Measurements from ENCODE around the gene LRBA. TPM values are rescaled to one million over a fixed set of nuclear protein-coding genes. Genes with fewer than 3 reads are reported as not detected.

The LRBA gene
- total and polyA plus RNA-seq, 2 of the 4 experiments (the other 2 are of a cell fraction), result 10.2 to 51.6 TPM

GRCh38 chr4:150251752-150252190 is 763.3 kb downstream of the LRBA start:
- Histone ChIP-seq H3K9me3 (ENCODE audit: control insufficient read depth, insufficient read depth, low read length) (no peaks in the 10 kb centered on the region), H4K20me1 (ENCODE audit: insufficient read depth, low read length) (no peaks in the 10 kb centered on the region), H3K4me2 (ENCODE audit: low read depth, low read length) (no peak overlapping the region), H4K91ac (ENCODE audit: insufficient read depth, low read depth, low read length) (peak overlapping the region; percentile 27), H3K27ac (ENCODE audit: insufficient read depth, low read length) (no peak overlapping the region), H2AK5ac (ENCODE audit: low read depth, low read length) (peak overlapping the region; percentile 53; the same call in 1 of the 2 replicates), H2BK15ac (ENCODE audit: low read depth, low read length) (no peak overlapping the region), H3K9ac (ENCODE audit: low read depth, low read length) (no peak overlapping the region), H2BK5ac (ENCODE audit: low read depth, low read length, poor library complexity, severe bottlenecking) (no peak overlapping the region), H3K14ac (replicated peaks; ENCODE audit: low read depth, low read length) (no peak overlapping the region), H4K5ac (ENCODE audit: low read depth, low read length) (no peak overlapping the region), H3K56ac (ENCODE audit: extremely low read depth, insufficient read depth, low read length) (no peak overlapping the region), H3K9me1 (ENCODE audit: insufficient read depth, low read length) (peaks cover 3% of the 10 kb centered on the region; the same call in 1 of the 2 replicates), H3K4me3 (ENCODE audit: insufficient read depth, low read depth, low read length) (no peak overlapping the region), H3K23ac (ENCODE audit: low read depth, low read length) (no peak overlapping the region), H3K79me1 (ENCODE audit: low read depth in 1 of 2, low read length in 2 of 2) (no peaks in the 10 kb centered on the region), H4K8ac (ENCODE audit: low read depth in 2 of 2, low read length in 2 of 2) (no peak overlapping the region), H3K18ac (ENCODE audit: low read depth, low read length) (no peak overlapping the region; the same call in 1 of the 2 replicates), H2BK20ac (ENCODE audit: low read depth, low read length) (no peak overlapping the region), H2AFZ (replicated peaks; ENCODE audit: low read length, poor library complexity) (no peak overlapping the region), H3K27me3 (ENCODE audit: control insufficient read depth, insufficient read depth, low read length) (no peaks in the 10 kb centered on the region), H3K36me3 (ENCODE audit: control insufficient read depth, insufficient read depth, low read length) (peaks cover 29% of the 10 kb centered on the region; the same call in 1 of the 2 replicates), H3K4me1 (ENCODE audit: control insufficient read depth, insufficient read depth, low read length) (peaks cover 3% of the 10 kb centered on the region; the same call in 1 of the 2 replicates), H2AK9ac (replicated peaks; ENCODE audit: low read depth, low read length, poor library complexity) (no peak overlapping the region), H3K4ac (ENCODE audit: low read depth, low read length) (no peak overlapping the region; the same call in 1 of the 2 replicates), H2BK120ac (ENCODE audit: low read depth, low read length) (no peak overlapping the region)
- ATAC-seq (ENCODE audit: low read depth) (no peak), DNase-seq (no peak)
- TF ChIP-seq POLR2A (IDR thresholded peaks at IDR 0.05; ENCODE audit: low read depth, low read length), result no peak
- no peak for TF ChIP-seq MXI1 (IDR thresholded peaks at IDR 0.05; ENCODE audit: borderline replicate concordance, low read depth, low read length)
- TF ChIP-seq, protein P1, sequence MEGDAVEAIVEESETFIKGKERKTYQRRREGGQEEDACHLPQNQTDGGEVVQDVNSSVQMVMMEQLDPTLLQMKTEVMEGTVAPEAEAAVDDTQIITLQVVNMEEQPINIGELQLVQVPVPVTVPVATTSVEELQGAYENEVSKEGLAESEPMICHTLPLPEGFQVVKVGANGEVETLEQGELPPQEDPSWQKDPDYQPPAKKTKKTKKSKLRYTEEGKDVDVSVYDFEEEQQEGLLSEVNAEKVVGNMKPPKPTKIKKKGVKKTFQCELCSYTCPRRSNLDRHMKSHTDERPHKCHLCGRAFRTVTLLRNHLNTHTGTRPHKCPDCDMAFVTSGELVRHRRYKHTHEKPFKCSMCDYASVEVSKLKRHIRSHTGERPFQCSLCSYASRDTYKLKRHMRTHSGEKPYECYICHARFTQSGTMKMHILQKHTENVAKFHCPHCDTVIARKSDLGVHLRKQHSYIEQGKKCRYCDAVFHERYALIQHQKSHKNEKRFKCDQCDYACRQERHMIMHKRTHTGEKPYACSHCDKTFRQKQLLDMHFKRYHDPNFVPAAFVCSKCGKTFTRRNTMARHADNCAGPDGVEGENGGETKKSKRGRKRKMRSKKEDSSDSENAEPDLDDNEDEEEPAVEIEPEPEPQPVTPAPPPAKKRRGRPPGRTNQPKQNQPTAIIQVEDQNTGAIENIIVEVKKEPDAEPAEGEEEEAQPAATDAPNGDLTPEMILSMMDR (conservative IDR thresholded peaks at IDR 0.05; ENCODE audit: low read depth, low read length), result no peak
- TF ChIP-seq MAFK (IDR thresholded peaks at IDR 0.05; ENCODE audit: low read depth, low read length), result no peak
- TF ChIP-seq NFE2L2 (IDR thresholded peaks at IDR 0.05; ENCODE audit: low read depth, low read length), result no peak
- TF ChIP-seq CHD1 (IDR thresholded peaks at IDR 0.05; ENCODE audit: low read depth, low read length), result no peak
- ChIA-PET CTCF (no interaction called here), POLR2A (ENCODE audit: unreplicated experiment) (no interaction called here)
- intact Hi-C loops (cut with micrococcal nuclease) (no loop called here), dilution Hi-C loops (cut with HindIII; ENCODE audit: low sequenced_read_pairs, unreplicated experiment) (no loop called here), in situ Hi-C loops (cut with MboI; ENCODE audit: low sequenced_read_pairs) (no loop called here)
- 54% methylated on average over 5 of the region's 7 CpGs; no CpG with 5 or more reads in 1 of the 2 experiments for WGBS, 2 experiments (ENCODE audit: extremely low coverage in 2 of 2, insufficient read length in 1 of 2)
- no TSS peak for BruUV-seq (replicated peaks)
